ENCODE results near the gene GRM7. TPM values are rescaled to one million over a fixed set of nuclear protein-coding genes. Genes with fewer than 3 reads are reported as not detected.
A peak's percentile ranks its signal among the peaks of the same experiment; 100 is the strongest.

The GRM7 gene
- total RNA-seq, 2 donors from 2014 or later = 0.68 to 3.9 TPM

DNA sequence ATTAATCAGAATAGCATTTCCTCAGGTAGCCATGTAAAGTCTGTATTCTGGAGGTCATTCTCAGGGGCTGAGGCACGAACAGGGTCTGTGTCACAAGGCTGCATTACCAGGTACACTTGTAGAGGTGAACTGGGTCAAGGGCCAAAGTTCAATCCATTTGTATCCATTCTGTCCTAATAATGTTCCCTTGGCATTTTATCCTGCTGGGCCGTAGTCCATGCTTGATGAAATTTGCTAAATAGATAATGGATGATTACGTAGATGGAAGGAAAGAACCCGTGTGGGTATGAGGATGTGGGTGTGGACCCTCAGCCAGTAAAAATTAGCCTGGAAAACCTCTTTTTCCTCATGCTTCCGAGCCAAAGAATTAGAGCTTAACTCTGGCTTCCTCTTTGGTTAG, 785.9 kb downstream of the GRM7 start:
- no peak overlapping the region for H3K27ac ChIP-seq
- TF ChIP-seq, protein P1, sequence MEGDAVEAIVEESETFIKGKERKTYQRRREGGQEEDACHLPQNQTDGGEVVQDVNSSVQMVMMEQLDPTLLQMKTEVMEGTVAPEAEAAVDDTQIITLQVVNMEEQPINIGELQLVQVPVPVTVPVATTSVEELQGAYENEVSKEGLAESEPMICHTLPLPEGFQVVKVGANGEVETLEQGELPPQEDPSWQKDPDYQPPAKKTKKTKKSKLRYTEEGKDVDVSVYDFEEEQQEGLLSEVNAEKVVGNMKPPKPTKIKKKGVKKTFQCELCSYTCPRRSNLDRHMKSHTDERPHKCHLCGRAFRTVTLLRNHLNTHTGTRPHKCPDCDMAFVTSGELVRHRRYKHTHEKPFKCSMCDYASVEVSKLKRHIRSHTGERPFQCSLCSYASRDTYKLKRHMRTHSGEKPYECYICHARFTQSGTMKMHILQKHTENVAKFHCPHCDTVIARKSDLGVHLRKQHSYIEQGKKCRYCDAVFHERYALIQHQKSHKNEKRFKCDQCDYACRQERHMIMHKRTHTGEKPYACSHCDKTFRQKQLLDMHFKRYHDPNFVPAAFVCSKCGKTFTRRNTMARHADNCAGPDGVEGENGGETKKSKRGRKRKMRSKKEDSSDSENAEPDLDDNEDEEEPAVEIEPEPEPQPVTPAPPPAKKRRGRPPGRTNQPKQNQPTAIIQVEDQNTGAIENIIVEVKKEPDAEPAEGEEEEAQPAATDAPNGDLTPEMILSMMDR (IDR thresholded peaks at IDR 0.05) = no peak
- no peak for ATAC-seq (ENCODE audit: insufficient number of reproducible peaks, low FRiP score, low read depth)
- no peak overlapping the region for H3K4me3 ChIP-seq
- H3K4me1 ChIP-seq (ENCODE audit: control insufficient read depth in 1 of 2, low read depth in 2 of 2) = peaks cover 0 to 10% of the 10 kb centered on the region in 2 donors
- H3K27me3 ChIP-seq (replicated peaks; ENCODE audit: insufficient read depth) = no peaks in the 10 kb centered on the region
- no peaks in the 10 kb centered on the region for H3K36me3 ChIP-seq
- no peak for DNase-seq (ENCODE audit: low spot score)
- H3K9me3 ChIP-seq = no peaks in the 10 kb centered on the region

DNA sequence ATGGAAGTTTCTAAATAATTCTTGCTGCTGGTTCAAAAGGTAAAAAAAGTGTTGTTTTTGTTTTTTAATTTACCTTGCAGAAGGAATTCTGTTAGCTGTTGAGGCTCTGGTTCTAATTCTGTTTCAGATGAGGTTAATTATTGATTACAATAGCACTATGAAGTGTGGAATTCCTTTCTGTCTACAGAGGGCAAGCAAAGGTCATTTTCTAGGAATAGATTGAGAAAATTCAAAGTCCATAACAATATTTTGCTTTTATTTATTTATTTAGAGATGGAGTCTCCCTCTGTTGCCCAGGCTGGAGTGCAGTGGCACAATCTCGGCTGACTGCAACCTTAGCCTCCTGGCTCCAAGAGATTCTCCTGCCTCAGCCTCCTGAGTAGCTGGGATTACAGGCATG, 789.6 kb downstream of the GRM7 start:
- H3K9me3 ChIP-seq = no peaks in the 10 kb centered on the region
- TF ChIP-seq, protein P1 (IDR thresholded peaks at IDR 0.05) = no peak
- H3K36me3 ChIP-seq = no peaks in the 10 kb centered on the region
- ATAC-seq (ENCODE audit: insufficient number of reproducible peaks, low FRiP score, low read depth) (no peak), DNase-seq (ENCODE audit: low spot score) (no peak)
- H3K4me3 ChIP-seq = no peak overlapping the region
- peaks cover 0 to 10% of the 10 kb centered on the region in 2 donors for H3K4me1 ChIP-seq (ENCODE audit: control insufficient read depth in 1 of 2, low read depth in 2 of 2)
- H3K27me3 ChIP-seq (replicated peaks; ENCODE audit: insufficient read depth) = no peaks in the 10 kb centered on the region
- H3K27ac ChIP-seq = no peak overlapping the region

DNA sequence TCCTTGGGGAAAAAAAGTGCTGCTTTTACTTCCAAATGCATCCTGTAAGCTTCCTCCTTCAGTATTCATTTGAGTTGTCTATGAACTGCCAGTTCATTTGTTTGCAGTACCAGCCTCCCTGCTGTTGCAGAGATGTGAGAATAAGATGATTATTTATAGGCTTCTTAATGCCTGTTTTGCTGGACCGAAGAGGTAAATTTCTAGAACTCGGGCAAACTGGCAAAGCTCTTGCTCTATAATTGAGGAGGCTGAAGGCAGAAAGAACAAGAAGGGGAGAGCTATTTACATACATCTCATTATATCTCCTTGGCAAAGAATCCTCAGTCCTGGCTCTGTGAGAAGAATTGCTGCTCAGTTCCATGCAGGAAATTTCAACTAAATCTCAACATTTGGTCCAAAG, 790.4 kb downstream of the GRM7 start:
- Histone ChIP-seq H3K9me3 (no peaks in the 10 kb centered on the region), H3K36me3 (no peaks in the 10 kb centered on the region), H3K27me3 (replicated peaks; ENCODE audit: insufficient read depth) (no peaks in the 10 kb centered on the region), H3K4me3 (no peak overlapping the region), H3K27ac (no peak overlapping the region), H3K4me1 (ENCODE audit: control insufficient read depth in 1 of 2, low read depth in 2 of 2) (peaks cover 0 to 10% of the 10 kb centered on the region in 2 donors)
- TF ChIP-seq, protein P1 (IDR thresholded peaks at IDR 0.05) = no peak
- ATAC-seq (ENCODE audit: insufficient number of reproducible peaks, low FRiP score, low read depth) = no peak
- no peak for DNase-seq (ENCODE audit: low spot score)

DNA sequence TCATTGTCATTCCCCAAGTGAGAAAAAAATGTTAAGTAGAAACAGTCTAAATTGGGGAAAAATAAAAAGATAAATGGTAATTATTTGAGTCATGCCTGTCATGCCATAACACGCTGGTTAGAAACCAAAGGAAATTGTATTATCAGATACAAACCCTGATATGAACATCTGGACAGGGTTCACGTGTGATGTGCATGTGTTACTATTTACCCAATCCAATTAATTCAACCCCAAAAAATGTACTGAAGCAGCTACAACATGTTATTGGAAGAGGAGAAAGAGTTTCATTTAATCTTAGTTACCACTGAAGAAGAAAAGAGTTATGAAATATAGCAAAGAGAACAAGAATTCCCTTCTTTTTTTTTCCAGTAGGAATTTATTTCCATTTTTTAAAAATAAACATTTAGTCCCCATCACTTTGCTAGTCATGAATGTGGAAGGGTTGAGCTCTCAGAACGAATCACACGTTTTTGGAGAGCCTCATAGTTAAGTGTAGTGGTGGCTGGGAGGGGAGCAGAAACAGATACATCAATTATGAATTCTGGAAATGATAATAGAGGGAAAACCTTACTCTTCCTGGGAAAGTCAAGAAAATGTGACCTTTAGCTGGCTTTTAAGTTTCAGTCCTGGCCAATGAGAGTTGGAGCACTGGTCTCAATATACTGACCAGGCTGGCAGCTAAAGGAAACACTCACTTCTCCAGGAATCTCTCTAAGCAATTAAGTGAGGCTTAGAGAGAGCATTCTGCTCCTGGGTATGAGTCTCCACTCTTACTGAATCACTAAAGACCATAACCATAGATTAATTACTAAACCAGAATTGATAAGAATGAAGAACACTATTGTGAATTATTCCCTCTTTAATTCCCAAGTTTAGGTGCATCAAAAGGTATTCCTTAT, 796.5 kb downstream of the GRM7 start:
- no peak for ATAC-seq (ENCODE audit: insufficient number of reproducible peaks, low FRiP score, low read depth)
- DNase-seq (ENCODE audit: low spot score) = no peak
- TF ChIP-seq, protein P1 (IDR thresholded peaks at IDR 0.05) = no peak
- peaks cover 9 to 10% of the 10 kb centered on the region in 2 donors for H3K4me1 ChIP-seq (ENCODE audit: control insufficient read depth in 1 of 2, low read depth in 2 of 2)
- H3K36me3 ChIP-seq = no peaks in the 10 kb centered on the region
- no peaks in the 10 kb centered on the region for H3K27me3 ChIP-seq (replicated peaks; ENCODE audit: insufficient read depth)
- peak overlapping the region; percentile 8 for H3K4me3 ChIP-seq
- peak overlapping the region in 1 of 2 donors; percentile 6 for H3K27ac ChIP-seq
- H3K9me3 ChIP-seq = no peaks in the 10 kb centered on the region

DNA sequence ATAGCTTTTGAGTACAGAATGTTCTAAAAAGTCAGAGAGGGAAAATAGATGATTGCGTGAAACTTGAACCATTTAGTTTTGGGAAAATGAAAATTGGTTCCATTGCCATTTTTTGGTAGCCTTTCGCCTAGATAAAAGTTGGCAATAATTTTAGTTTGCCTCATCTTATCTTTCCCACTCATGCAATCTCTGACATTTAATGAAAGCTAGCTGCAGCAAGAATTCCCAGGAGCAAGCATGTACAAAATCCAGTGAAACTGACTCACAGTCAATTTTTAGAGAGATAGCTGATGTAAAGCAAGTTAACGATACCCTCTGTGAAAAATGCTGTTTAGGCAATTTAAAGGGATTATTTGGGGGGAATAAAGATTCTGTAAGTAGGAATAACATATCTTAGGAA, 797.4 kb downstream of the GRM7 start:
- ATAC-seq (ENCODE audit: insufficient number of reproducible peaks, low FRiP score, low read depth) = no peak
- Histone ChIP-seq H3K4me3 (no peak overlapping the region), H3K27me3 (replicated peaks; ENCODE audit: insufficient read depth) (no peaks in the 10 kb centered on the region), H3K27ac (no peak overlapping the region), H3K4me1 (ENCODE audit: control insufficient read depth in 1 of 2, low read depth in 2 of 2) (peaks cover 9 to 10% of the 10 kb centered on the region in 2 donors), H3K9me3 (no peaks in the 10 kb centered on the region), H3K36me3 (no peaks in the 10 kb centered on the region)
- no peak for DNase-seq (ENCODE audit: low spot score)
- TF ChIP-seq, protein P1 (IDR thresholded peaks at IDR 0.05) = no peak

All from thoracic aorta (tissue), 2 donors.